ENCODE measurements around the gene NFS1. TPM values are rescaled to one million over a fixed set of nuclear protein-coding genes. Genes with fewer than 3 reads are reported as not detected.

The NFS1 gene
- polyA plus RNA-seq, 1 of the 3 experiments (the other 2 are of a cell fraction), result 75.6 TPM

- Histone ChIP-seq H3K27ac (ENCODE audit: low read depth in 2 of 2, low read length in 1 of 2) (no peak overlapping the region; a peak in 1 of 4 replicates), H3K27me3 (ENCODE audit: insufficient read depth) (no peaks in the 10 kb centered on the region), H3K79me2 (ENCODE audit: insufficient read depth) (peaks cover 100% of the 10 kb centered on the region), H3K36me3 (replicated peaks in 1 of 2; ENCODE audit: control insufficient read depth in 1 of 2, insufficient read depth in 2 of 2, low read length in 1 of 2) (peaks cover 85 to 99% of the 10 kb centered on the region in 2 experiments), H3K9ac (no peak overlapping the region), H2AFZ (ENCODE audit: low read depth) (no peak overlapping the region), H3K9me3 (no peaks in the 10 kb centered on the region), H3K4me2 (no peak overlapping the region), H3K9me2 (no peaks in the 10 kb centered on the region), H3K4me1 (ENCODE audit: control insufficient read depth in 1 of 2, insufficient read depth in 2 of 2, low read depth in 1 of 2, low read length in 1 of 2) (peaks cover 7 to 24% of the 10 kb centered on the region in 2 experiments; a peak in 3 of 4 replicates), H3K4me3 (ENCODE audit: low read depth in 2 of 2, low read length in 1 of 2) (no peak overlapping the region), H4K20me1 (ENCODE audit: insufficient read depth) (peaks cover 100% of the 10 kb centered on the region), H3F3A (replicated peaks; ENCODE audit: insufficient read depth) (peaks cover 31% of the 10 kb centered on the region)
- CTCF ChIA-PET, result interaction anchor here (0.5 to 2.9 kb wide), 2 partner anchors 99 to 151 kb away, joined by 3 to 14 read pairs; no protein-coding TSS in a partner anchor
- TF ChIP-seq EZH2phosphoT487 (IDR thresholded peaks at IDR 0.05; ENCODE audit: borderline replicate concordance, low read depth) (no peak), YY1 (IDR thresholded peaks at IDR 0.05; ENCODE audit: low read depth) (no peak), RCOR1 (IDR thresholded peaks at IDR 0.05; ENCODE audit: low read length) (no peak), MXI1 (IDR thresholded peaks at IDR 0.05; ENCODE audit: low read depth, low read length) (no peak), FOSL2 (IDR thresholded peaks at IDR 0.05; ENCODE audit: borderline replicate concordance, low read depth) (no peak), ELF1 (IDR thresholded peaks at IDR 0.05) (no peak), TEAD4 (IDR thresholded peaks at IDR 0.05; ENCODE audit: borderline replicate concordance, insufficient read depth) (no peak), TAF1 (IDR thresholded peaks at IDR 0.05; ENCODE audit: borderline replicate concordance, low read depth, low read length) (no peak), JUND (IDR thresholded peaks at IDR 0.05) (no peak), MEF2A (IDR thresholded peaks at IDR 0.05; ENCODE audit: borderline replicate concordance, low read depth) (no peak), FOXJ3 (CRISPR knock-in tag; IDR thresholded peaks at IDR 0.05) (no peak), SMC3 (IDR thresholded peaks at IDR 0.05; ENCODE audit: low read depth, low read length) (no peak), CHD2 (IDR thresholded peaks at IDR 0.05; ENCODE audit: low read length, partially characterized antibody) (no peak), SIN3A (IDR thresholded peaks at IDR 0.05; ENCODE audit: borderline replicate concordance, low read depth, low read length) (no peak)
- TF ChIP-seq, protein P1, sequence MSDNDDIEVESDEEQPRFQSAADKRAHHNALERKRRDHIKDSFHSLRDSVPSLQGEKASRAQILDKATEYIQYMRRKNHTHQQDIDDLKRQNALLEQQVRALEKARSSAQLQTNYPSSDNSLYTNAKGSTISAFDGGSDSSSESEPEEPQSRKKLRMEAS (IDR thresholded peaks at IDR 0.05; ENCODE audit: low read depth), result no peak
- TF ChIP-seq, protein P2, sequence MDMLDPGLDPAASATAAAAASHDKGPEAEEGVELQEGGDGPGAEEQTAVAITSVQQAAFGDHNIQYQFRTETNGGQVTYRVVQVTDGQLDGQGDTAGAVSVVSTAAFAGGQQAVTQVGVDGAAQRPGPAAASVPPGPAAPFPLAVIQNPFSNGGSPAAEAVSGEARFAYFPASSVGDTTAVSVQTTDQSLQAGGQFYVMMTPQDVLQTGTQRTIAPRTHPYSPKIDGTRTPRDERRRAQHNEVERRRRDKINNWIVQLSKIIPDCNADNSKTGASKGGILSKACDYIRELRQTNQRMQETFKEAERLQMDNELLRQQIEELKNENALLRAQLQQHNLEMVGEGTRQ (IDR thresholded peaks at IDR 0.05; ENCODE audit: borderline replicate concordance, low read depth, low read length), result no peak
- POLR2A ChIA-PET, result no interaction called here
- DNase-seq, result no peak
Observed at GRCh38 chr20:35734374-35734773, 35.2 kb upstream of the NFS1 start.

- H3K27me3 ChIP-seq (ENCODE audit: insufficient read depth), result no peaks in the 10 kb centered on the region
- H3K27ac ChIP-seq (ENCODE audit: low read depth in 2 of 2, low read length in 1 of 2), result no peak overlapping the region
- ChIA-PET POLR2A (interaction anchor here (0.7 kb wide), 1 partner anchor 10 kb away, joined by 3 read pairs; the partner anchor contains the start of gene RBM39), CTCF (no interaction called here)
- H3K79me2 ChIP-seq (ENCODE audit: insufficient read depth), result peaks cover 100% of the 10 kb centered on the region
- H3K9ac ChIP-seq, result no peak overlapping the region
- H4K20me1 ChIP-seq (ENCODE audit: insufficient read depth), result peaks cover 100% of the 10 kb centered on the region
- DNase-seq, result no peak
- no peak overlapping the region for H3K4me3 ChIP-seq (ENCODE audit: low read depth in 2 of 2, low read length in 1 of 2)
- peaks cover 82 to 99% of the 10 kb centered on the region in 2 experiments for H3K36me3 ChIP-seq (replicated peaks in 1 of 2; ENCODE audit: control insufficient read depth in 1 of 2, insufficient read depth in 2 of 2, low read length in 1 of 2)
- H3F3A ChIP-seq (replicated peaks; ENCODE audit: insufficient read depth), result peaks cover 39% of the 10 kb centered on the region
- H2AFZ ChIP-seq (ENCODE audit: low read depth), result no peak overlapping the region
- H3K4me2 ChIP-seq, result no peak overlapping the region
- 90% methylated on average over 1 of the region's 1 CpG for WGBS (ENCODE audit: low lambda C conversion rate)
- no peaks in the 10 kb centered on the region for H3K9me2 ChIP-seq
- H3K9me3 ChIP-seq, result no peaks in the 10 kb centered on the region
- peaks cover 2 to 22% of the 10 kb centered on the region in 2 experiments; a peak in 2 of 4 replicates for H3K4me1 ChIP-seq (ENCODE audit: control insufficient read depth in 1 of 2, insufficient read depth in 2 of 2, low read depth in 1 of 2, low read length in 1 of 2)
- TF ChIP-seq CHD2 (IDR thresholded peaks at IDR 0.05; ENCODE audit: low read length, partially characterized antibody) (no peak), POLR2AphosphoS5 (IDR thresholded peaks at IDR 0.05; ENCODE audit: low read depth, low read length) (no peak), GABPA (IDR thresholded peaks at IDR 0.05; ENCODE audit: low read depth) (no peak), EP300 (IDR thresholded peaks at IDR 0.05; ENCODE audit: borderline replicate concordance in 1 of 2, low read depth in 1 of 2, low read length in 1 of 2) (no peak), MXI1 (IDR thresholded peaks at IDR 0.05; ENCODE audit: low read depth, low read length) (no peak), CTCF (IDR thresholded peaks at IDR 0.05) (no peak), REST (IDR thresholded peaks at IDR 0.05; ENCODE audit: low read depth, low read length) (no peak)
- TF ChIP-seq, protein P2 (IDR thresholded peaks at IDR 0.05; ENCODE audit: borderline replicate concordance, low read depth, low read length), result no peak
Observed at GRCh38 chr20:35732644-35732982, 33.5 kb upstream of the NFS1 start.
